ENCODE measurements around the gene UCN2.
A peak's percentile ranks its signal among the peaks of the same experiment; 100 is the strongest.
"Not testable (repeated sequence)": the region's sequence is repeated elsewhere in the genome, so short reads cannot be mapped to it uniquely, and the experiment has no call there.

UCN2 gene

DNA sequence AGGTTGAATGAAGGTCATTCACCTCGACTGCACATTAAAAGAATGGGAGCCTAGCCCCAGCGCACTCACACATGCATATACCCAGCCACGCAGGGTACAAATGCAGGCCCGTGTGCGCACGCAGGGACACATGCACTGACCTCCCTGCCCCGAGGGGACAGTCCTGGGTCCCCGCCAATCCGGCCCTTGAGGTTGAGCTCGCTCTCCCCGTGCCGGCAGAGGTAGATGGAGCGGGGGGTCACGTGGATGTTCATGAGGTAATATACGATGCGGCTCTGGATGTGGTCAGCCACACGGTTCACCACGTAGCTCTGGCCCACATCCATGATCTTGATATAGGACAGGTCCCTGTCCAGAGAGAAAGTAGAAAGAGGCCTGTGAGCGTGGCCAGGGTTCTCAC lies 27.5 kb downstream of the UCN2 start:
- DNase-seq (ENCODE audit: low spot score): no peak

DNA sequence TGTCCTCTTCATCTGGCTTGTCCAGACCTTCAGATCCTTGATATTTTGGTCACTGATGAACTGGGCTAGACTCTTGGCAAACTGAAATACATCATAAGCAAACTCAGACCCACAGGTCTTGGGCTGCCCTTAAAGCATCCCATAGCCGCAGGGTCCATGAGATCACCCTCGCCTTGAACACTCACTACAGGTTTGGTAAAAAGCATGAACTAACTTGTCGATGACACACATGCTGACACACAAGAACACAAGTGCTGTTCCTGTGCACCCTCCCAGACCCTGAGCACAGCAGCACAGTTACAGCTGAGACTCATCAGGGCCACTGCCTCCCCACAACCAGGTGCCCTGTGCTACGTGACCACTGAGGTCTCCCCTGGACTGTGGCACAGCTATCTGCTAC lies 28.0 kb downstream of the UCN2 start:
- DNase-seq (ENCODE audit: low spot score): no peak

DNA sequence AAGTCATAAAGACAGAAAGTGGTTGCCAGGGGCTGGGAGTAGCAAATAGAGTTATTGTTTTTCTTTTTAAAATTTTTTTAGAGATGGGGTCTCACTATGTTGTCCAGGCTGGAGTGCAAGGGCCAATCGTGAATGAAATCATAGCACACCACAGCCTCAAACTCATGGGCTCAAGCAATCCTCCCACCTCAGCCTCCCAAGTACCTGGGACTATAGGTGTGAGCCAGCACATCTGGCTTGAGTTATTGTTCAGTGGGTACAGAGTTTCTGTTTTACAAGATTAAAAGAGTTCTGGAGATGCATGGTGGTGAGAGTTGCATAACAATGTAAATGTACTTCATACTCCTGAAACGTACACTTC lies 30.6 kb downstream of the UCN2 start:
- DNase-seq (ENCODE audit: low spot score): no peak

DNA sequence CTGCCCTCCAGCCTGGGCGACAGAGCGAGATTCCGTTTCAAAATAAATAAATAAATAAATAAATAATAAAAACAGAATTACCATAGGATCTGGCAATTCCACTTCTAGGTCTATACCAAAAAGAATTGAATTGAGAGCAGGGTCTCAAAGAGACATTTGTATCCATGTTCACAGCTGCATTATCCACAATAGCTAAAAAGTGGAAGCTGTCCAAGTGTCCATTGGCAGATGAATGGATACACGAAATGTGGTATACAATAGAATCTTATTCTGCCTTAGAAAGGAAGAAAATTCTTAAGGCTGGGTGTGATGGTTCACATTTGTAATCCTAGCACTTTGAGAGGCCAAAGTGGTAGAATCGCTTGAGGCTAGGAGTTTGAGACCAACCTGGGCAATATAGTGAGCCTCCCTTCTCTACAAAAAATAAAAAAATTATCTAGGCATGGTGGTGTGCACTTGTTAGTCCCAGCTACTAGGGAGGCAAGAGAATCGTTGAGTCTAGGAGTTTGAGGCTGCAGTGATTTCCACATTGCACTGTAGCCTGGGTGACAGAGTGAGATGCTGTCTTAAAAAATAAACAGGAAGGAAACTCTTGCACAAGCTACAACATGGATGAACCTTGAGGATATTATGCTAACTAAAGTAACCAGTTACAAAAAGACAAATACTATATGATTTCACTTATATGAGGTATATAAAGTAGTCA lies 31.2 kb downstream of the UCN2 start:
- DNase-seq (ENCODE audit: low spot score): peak; percentile 80

DNA sequence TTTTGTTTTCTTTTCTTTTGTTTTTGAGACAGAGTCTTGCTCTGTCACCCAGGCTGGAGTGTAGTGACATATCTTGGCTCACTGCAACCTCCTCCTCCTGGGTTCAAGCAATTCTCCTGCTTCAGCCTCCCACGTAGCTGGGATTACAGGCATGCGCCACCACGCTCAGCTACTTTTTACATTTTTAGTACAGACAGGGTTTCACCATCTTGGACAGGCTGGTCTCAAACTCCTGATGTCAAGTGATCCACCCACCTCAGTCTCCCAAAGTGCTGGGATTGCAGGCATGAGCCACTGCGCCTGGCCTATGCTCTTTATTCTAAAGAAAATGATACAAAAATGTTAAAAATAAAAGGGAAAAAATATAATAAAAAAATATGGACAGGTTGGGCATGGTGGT lies 32.9 kb downstream of the UCN2 start:
- not testable (repeated sequence) for DNase-seq (ENCODE audit: low spot score)

DNA sequence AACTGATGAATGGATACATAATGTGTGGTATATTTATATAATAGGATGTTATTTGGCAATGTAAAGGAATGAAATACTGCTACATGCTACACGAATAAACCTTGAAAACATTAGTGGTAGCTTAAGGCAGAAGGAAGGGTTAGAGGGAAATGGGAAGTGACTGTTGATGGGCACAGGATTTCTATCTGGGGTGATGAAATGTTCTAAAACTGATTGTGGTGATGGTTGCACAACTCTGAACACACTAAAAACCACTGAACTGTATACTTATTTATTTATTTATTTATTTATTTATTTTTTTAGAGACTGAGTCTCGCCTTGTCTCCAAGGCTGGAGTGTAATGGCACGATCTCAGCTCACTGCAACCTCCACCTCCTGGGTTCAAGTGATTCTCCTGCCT lies 34.8 kb downstream of the UCN2 start:
- DNase-seq (ENCODE audit: low spot score): no peak

DNA sequence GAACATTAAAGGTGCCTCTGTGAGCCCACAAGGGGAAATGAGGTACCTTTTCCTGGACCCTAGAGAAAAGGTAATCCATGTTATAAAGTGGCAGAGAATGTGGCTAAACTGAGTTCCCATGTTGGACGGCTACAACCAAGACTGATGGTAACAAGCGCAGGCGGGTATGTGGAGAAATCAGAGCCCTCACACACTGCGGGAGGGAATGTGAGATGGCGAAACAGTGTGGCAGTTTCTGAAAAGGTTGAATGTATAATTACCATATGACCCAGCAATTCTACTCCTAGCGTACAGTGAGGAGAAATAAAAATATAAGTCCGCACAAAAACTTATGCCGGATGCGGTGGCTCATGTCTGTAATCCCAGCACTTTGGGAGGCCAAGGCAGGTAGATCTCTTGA lies 35.5 kb downstream of the UCN2 start:
- DNase-seq (ENCODE audit: low spot score): no peak

DNA sequence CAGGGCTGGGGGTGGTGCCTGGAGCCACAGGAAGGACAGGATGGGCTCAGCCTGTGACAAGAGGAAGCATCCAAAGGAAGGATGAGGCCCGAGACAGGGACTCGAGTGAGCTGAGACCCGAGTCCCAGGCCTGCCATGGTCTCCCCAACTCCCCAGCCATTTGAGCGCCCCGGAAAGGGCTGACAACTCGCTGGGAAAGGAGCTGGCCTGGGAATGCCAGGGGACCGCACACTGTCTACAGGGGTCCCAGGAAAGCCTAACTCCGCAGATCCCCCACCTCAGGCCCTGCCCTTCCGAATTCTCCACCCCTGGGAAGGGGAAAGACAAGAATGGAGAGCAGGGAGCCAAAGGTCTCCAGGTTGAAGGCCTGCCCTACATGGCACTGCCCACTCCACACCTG lies 38.6 kb downstream of the UCN2 start:
- DNase-seq (ENCODE audit: low spot score): no peak

DNA sequence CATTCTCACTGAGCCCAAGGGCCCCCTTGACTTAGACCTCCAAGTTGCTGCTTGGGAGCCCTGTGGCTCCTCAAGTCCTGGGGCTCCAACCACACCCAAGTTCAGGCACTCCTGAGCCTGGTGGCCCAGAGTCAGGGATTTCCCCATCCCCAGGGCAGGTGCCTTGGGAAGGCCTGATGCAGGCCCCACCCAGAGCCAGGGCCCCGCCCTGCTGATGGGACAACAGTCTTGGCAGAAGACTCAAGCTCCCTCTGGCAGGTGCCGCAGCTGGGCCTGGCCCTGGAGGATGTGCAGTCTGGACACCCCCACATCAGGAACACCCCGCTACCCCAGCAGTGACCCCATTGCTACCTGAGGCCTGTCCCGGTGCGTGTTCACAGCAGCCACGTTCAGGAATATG lies 41.9 kb downstream of the UCN2 start:
- DNase-seq (ENCODE audit: low spot score): no peak

DNA sequence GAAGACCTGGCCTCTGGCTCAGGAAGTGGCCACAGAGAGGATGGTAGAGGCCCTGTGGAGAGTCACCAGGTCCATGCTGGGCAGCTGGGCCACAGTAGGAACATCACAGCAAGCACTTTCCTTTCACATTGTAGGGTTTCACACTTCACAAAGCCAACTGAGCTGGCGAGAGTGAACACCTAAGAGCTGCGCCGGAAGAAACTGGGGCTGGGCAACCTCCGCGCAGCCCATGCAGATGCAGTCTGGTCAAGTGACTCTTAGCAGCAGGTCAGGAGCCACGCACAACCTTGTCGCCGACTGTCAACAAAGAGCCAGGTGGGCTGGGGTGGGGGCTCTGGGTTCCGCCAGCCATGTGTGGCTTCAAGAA lies 44.3 kb downstream of the UCN2 start:
- no peak for DNase-seq (ENCODE audit: low spot score)

DNA sequence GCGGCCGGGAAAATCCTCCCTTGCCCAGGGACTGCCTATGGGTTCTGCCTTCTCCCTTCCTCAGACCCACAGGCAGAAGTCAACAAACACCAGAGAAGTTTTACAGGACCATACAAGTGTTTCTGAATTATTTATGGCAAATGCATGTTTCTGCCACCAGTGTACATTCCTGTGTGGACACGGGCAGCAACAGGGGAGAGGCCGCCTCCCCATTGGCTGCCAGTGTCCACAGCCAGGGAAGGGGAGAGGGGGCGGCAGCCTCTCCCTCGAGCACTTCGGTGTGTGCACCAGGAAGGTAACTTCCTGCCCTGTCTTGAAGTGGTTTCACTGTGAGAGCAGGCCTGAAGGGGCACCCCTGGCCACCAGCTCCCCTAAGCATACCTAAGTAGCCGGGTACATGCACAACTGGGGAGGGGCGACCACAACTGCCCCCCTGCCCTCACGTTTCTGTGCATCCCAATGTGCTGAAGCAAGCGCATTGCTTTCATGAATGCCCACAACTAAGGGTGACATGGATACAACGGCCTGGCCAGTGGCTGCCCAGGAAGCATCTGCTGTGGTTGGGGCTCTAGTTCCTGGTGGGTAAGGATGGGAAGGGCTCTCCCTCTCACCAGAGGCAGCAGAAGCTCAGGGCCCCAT lies 44.8 kb downstream of the UCN2 start:
- no peak for DNase-seq (ENCODE audit: low spot score)

DNA sequence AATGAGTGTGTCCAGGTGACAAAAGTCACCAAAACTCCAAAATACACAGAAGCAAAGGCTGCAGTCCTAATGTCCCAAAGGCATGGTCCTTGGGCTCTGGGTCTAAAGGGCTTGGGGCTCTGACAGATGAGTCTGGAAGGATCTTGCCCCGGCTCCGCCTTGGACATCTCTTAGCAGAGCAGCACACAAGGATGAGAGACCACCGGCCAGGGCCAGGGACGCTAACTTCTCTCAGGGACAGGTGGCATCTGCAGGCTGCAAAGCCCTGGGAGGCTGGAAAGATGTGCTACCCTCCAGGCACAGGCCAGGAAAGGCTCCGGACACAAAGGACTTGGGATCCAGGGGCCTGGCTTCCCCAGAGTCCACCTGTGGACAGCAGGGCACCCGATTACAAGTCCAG lies 45.5 kb downstream of the UCN2 start:
- DNase-seq (ENCODE audit: low spot score): no peak

DNA sequence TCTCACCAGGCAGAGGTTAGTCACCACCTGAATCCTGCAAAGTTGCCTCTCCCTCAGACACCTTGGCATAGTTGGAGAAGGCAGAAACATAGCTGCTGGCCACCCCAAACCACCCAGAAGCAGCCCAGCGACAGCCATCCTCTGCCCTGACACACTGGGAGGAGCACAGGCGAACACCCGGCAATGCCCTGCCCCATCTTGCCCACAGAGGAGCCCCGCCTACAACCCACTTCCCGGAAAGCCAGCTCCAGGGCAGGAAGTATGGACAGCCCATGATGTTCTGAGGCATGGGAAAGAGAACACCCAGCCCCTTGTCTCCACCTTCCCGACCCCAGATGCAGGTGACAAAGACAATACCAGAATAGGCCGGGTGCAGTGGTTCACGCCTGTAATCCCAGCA lies 47.0 kb downstream of the UCN2 start:
- no peak for DNase-seq (ENCODE audit: low spot score)

DNA sequence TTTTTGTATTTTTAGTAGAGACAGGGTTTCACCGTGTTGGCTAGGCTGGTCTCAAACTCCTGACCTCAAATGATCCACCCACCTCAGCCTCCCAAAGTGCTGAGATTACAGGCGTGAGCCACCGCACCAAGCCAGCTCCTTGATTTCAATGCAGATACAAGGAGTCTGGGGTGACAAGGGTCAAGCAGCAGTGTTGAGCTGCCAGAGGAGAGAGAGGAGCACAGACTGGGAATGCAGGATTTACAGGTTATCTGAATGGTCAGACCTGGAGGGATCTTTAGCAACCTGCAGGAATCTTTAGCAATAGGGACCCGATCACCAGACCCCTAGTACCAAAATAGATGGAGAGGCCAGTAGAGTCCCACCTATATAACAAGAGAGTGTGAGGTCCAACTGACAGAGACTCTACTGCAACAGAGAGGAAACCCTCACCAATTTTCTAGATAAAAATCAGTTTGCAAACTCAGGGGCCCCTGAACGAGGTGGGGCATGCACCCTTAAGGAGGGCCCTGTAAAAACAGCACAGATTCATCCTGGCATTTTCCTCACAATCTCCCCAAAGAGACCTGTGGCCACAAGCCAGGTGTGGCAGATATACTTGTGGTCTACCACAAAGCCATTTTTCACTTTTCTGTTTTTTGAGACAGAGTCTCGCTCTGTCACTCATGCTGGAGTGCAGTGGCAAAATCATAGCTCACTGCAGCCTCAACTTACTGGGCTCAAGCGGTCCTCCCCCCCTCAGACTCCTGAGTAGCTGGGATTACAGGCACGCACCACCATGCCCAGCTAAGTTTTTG lies 49.0 kb downstream of the UCN2 start:
- DNase-seq (ENCODE audit: low spot score): no peak

Data from Ammon's horn (tissue), 1 donor.